ENCODE data around the gene COL2A1.

Gene COL2A1

GRCh38 chr12:48010366-48010970, 6.2 kb upstream of the COL2A1 start:
- no peak for DNase-seq

- DNase-seq = no peak
These were observed 5.2 kb upstream of the COL2A1 start for GRCh38 chr12:48009471-48009870.

- no peak for DNase-seq
These were observed 4.7 kb upstream of the COL2A1 start for GRCh38 chr12:48008950-48009349.

- no peak for DNase-seq
These were observed 4.1 kb upstream of the COL2A1 start for GRCh38 chr12:48008349-48008748.

- no peak for DNase-seq
These were observed 2.9 kb upstream of the COL2A1 start for GRCh38 chr12:48007206-48007605.

- no peak for DNase-seq
These were observed 1.4 kb upstream of the COL2A1 start for GRCh38 chr12:48005750-48006021.

- no peak for DNase-seq
These were observed 899 bp upstream of the COL2A1 start for GRCh38 chr12:48005001-48005749.

GRCh38 chr12:48003226-48004052, 837 bp downstream of the COL2A1 start:
- DNase-seq = peak in 1 of 2 donors; percentile 7

GRCh38 chr12:48002773-48003218, 1.5 kb downstream of the COL2A1 start:
- DNase-seq = peak in 1 of 2 donors; percentile 6

- DNase-seq = no peak
These were observed 1.9 kb downstream of the COL2A1 start for GRCh38 chr12:48002414-48002730.

- DNase-seq = peak in 1 of 2 donors; percentile 8
These were observed 2.5 kb downstream of the COL2A1 start for GRCh38 chr12:48001505-48002413.

- DNase-seq = no peak
These were observed 3.3 kb downstream of the COL2A1 start for GRCh38 chr12:48000878-48001504.

- no peak for DNase-seq
These were observed 4.5 kb downstream of the COL2A1 start for GRCh38 chr12:47999816-48000215.

GRCh38 chr12:47997321-47997720, 7.0 kb downstream of the COL2A1 start:
- DNase-seq = no peak

- DNase-seq = no peak
These were observed 8.3 kb downstream of the COL2A1 start for GRCh38 chr12:47995981-47996401.

GRCh38 chr12:47993491-47993890, 10.8 kb downstream of the COL2A1 start:
- no peak for DNase-seq

GRCh38 chr12:47992776-47993175, 11.5 kb downstream of the COL2A1 start:
- DNase-seq = no peak

- no peak for DNase-seq
These were observed 12.9 kb downstream of the COL2A1 start for GRCh38 chr12:47991106-47992061.

GRCh38 chr12:47990351-47991105, 13.7 kb downstream of the COL2A1 start:
- peak; percentile 54 to 61 for DNase-seq

- DNase-seq = no peak
These were observed 14.6 kb downstream of the COL2A1 start for GRCh38 chr12:47989666-47990065.
